Mesenchymal stem cell (in vitro differentiated cells and primary cell): ENCODE measurements around the gene PTPRD.

Experiments used
- DNase-seq: peaks from one replicate; pipeline ENCODE4 v3.0.0-alpha.2; 2013
- H2AFZ ChIP-seq: one replicate; pipeline ENCODE4 v1.6.1; 2013; ENCODE audit warnings: low read depth, mild to moderate bottlenecking, control low read depth, inconsistent platforms, low read length, moderate library complexity
- H2AK5ac ChIP-seq: 2 replicates; pipeline ENCODE4 v1.6.1; 2013; ENCODE audit warnings: low read length, moderate library complexity, mild to moderate bottlenecking, inconsistent platforms; ENCODE audit not compliant: severe bottlenecking
- H2BK120ac ChIP-seq: one replicate; pipeline ENCODE4 v1.6.1; 2013; ENCODE audit warnings: low read depth, mild to moderate bottlenecking, inconsistent platforms, low read length, moderate library complexity
- H2BK12ac ChIP-seq, 2 experiments: one replicate each; pipeline ENCODE4 v1.6.1; 2013; ENCODE audit warnings: inconsistent platforms in 2 of 2, low read length in 2 of 2, mild to moderate bottlenecking in 2 of 2, moderate library complexity in 2 of 2, control low read depth in 1 of 2
- H2BK15ac ChIP-seq: one replicate; pipeline ENCODE4 v1.6.1; 2013; ENCODE audit warnings: mild to moderate bottlenecking, low read depth, inconsistent platforms; ENCODE audit not compliant: poor library complexity, severe bottlenecking
- H2BK5ac ChIP-seq: 2 replicates; pipeline ENCODE4 v1.6.1; 2013; ENCODE audit warnings: low read depth, mild to moderate bottlenecking, low read length, control low read depth, inconsistent platforms; ENCODE audit not compliant: poor library complexity, severe bottlenecking
- H3K14ac ChIP-seq, 2 experiments: one replicate each; pipeline ENCODE4 v1.6.1; 2013; ENCODE audit warnings: inconsistent platforms in 2 of 2, low read length in 2 of 2, control low read depth in 1 of 2, mild to moderate bottlenecking in 1 of 2, moderate library complexity in 1 of 2
- H3K18ac ChIP-seq, 2 experiments: one replicate each; pipeline ENCODE4 v1.6.1; 2013; ENCODE audit warnings: inconsistent platforms in 2 of 2, low read length in 2 of 2, control low read depth in 1 of 2, low read depth in 1 of 2, mild to moderate bottlenecking in 1 of 2
- H3K23ac ChIP-seq, 2 experiments: one replicate each; pipeline ENCODE4 v1.6.1; 2013; ENCODE audit warnings: inconsistent platforms in 2 of 2, low read length in 2 of 2, mild to moderate bottlenecking in 2 of 2, moderate library complexity in 2 of 2, control low read depth in 1 of 2
- H3K27ac ChIP-seq: 2 replicates; pipeline ENCODE4 v1.5.1; 2013; ENCODE audit warnings: mild to moderate bottlenecking, moderate library complexity, low read length, control low read depth, inconsistent platforms; ENCODE audit not compliant: poor library complexity, severe bottlenecking
- H3K27me3 ChIP-seq, 2 experiments: 2 replicates each; pipeline versions ENCODE4 v1.6.1 to v1.7.0; 2013; ENCODE audit warnings: low read length in 2 of 2, mild to moderate bottlenecking in 2 of 2, moderate library complexity in 2 of 2, control low read depth in 1 of 2, inconsistent platforms in 1 of 2; ENCODE audit not compliant: control insufficient read depth in 1 of 2, insufficient read depth in 1 of 2
- H3K36me3 ChIP-seq, 2 experiments: 2 replicates each; pipeline versions ENCODE4 v1.6.1 to v1.7.0; 2013; ENCODE audit warnings: low read length in 2 of 2, control low read depth in 1 of 2, inconsistent platforms in 1 of 2, low read depth in 1 of 2, mild to moderate bottlenecking in 1 of 2; ENCODE audit not compliant: insufficient read depth in 2 of 2, control insufficient read depth in 1 of 2
- H3K4ac ChIP-seq, 2 experiments: one replicate each; pipeline ENCODE4 v1.6.1; 2013; ENCODE audit warnings: inconsistent platforms in 2 of 2, low read length in 2 of 2, mild to moderate bottlenecking in 2 of 2, moderate library complexity in 2 of 2, control low read depth in 1 of 2, low read depth in 1 of 2
- H3K4me1 ChIP-seq: 2 replicates; pipeline ENCODE4 v1.6.1; 2013; ENCODE audit warnings: low read depth, low read length, control low read depth; ENCODE audit not compliant: control insufficient read depth, insufficient read depth
- H3K4me2 ChIP-seq: 2 replicates; pipeline ENCODE4 v1.6.1; 2013; ENCODE audit warnings: low read length, mild to moderate bottlenecking, inconsistent platforms; ENCODE audit not compliant: poor library complexity, severe bottlenecking
- H3K4me3 ChIP-seq, 2 experiments: 2 replicates each; pipeline versions ENCODE4 v1.5.1 to v1.7.0; 2013; ENCODE audit warnings: low read length in 2 of 2, mild to moderate bottlenecking in 2 of 2, control low read depth in 1 of 2, low read depth in 1 of 2; ENCODE audit not compliant: insufficient read depth in 1 of 2
- H3K79me1 ChIP-seq: replicated peaks from 2 replicates; pipeline ENCODE4 v1.6.1; 2013; ENCODE audit warnings: mild to moderate bottlenecking, control low read depth, low read length, inconsistent platforms; ENCODE audit not compliant: poor library complexity, severe bottlenecking
- H3K9ac ChIP-seq: 2 replicates; pipeline ENCODE4 v1.7.0; 2013; ENCODE audit warnings: mild to moderate bottlenecking, low read length, moderate library complexity
- H3K9me3 ChIP-seq: 2 replicates; pipeline ENCODE4 v1.7.0; 2013; ENCODE audit warnings: mild to moderate bottlenecking, low read length; ENCODE audit not compliant: control insufficient read depth
- H4K8ac ChIP-seq: one replicate; pipeline ENCODE4 v1.6.1; 2013; ENCODE audit warnings: inconsistent platforms, mild to moderate bottlenecking, low read length, moderate library complexity
- H4K91ac ChIP-seq: one replicate; pipeline ENCODE4 v1.6.1; 2013; ENCODE audit warnings: mild to moderate bottlenecking, low read length, inconsistent platforms
- WGBS: methylation state at CpG from one replicate; pipeline ENCODE4 v1.1.7; 2013; ENCODE audit warnings: mixed read lengths; 5-methylcytosine and 5-hydroxymethylcytosine counted together

PTPRD gene

GRCh38 chr9:8783941-8784340, 1828.9 kb downstream of the PTPRD start:
- Histone ChIP-seq H3K4me3 (no peak overlapping the region), H3K4ac (no peak overlapping the region), H3K36me3 (no peaks in the 10 kb centered on the region), H3K27me3 (no peaks in the 10 kb centered on the region), H2BK15ac (no peak overlapping the region), H2BK120ac (no peak overlapping the region), H4K8ac (no peak overlapping the region), H4K91ac (no peak overlapping the region), H3K23ac (no peak overlapping the region), H2AFZ (no peak overlapping the region), H3K27ac (no peak overlapping the region), H2AK5ac (no peak overlapping the region), H2BK5ac (no peak overlapping the region), H3K79me1 (peaks cover 6% of the 10 kb centered on the region), H3K14ac (no peak overlapping the region), H3K18ac (no peak overlapping the region), H2BK12ac (no peak overlapping the region), H3K9ac (no peak overlapping the region), H3K4me2 (no peak overlapping the region), H3K9me3 (no peaks in the 10 kb centered on the region), H3K4me1 (no peaks in the 10 kb centered on the region)
- DNase-seq = no peak
- WGBS = 81% methylated on average over 6 of the region's 6 CpGs

DNA sequence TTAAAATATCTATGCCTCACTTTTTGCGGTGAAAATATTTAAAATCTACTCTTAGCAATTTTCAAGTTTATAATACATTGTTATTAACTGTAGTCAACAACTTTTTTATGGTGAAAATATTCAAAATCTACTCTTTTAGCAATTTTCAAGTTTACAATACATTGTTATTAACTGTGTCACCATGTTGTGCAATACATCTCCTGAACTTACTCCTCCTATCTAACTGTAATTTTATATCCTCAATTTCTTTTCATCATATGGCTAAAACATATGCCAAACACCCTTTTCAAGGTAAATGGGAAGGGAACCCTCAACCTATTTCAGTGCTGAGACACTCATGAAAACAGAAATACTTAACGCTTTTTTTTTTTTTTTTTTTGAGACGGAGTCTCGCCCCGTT, 1830.6 kb downstream of the PTPRD start:
- Histone ChIP-seq H3K4me2 (no peak overlapping the region), H4K8ac (no peak overlapping the region), H2BK12ac (no peak overlapping the region), H2BK120ac (no peak overlapping the region), H3K14ac (no peak overlapping the region), H3K23ac (no peak overlapping the region), H2BK5ac (no peak overlapping the region), H3K27ac (no peak overlapping the region), H4K91ac (no peak overlapping the region), H3K9ac (no peak overlapping the region), H3K4me3 (no peak overlapping the region), H2AFZ (no peak overlapping the region), H3K79me1 (peaks cover 8% of the 10 kb centered on the region), H3K9me3 (no peaks in the 10 kb centered on the region), H2BK15ac (no peak overlapping the region), H3K4ac (no peak overlapping the region), H3K18ac (no peak overlapping the region), H3K36me3 (no peaks in the 10 kb centered on the region), H3K27me3 (no peaks in the 10 kb centered on the region), H3K4me1 (no peaks in the 10 kb centered on the region), H2AK5ac (no peak overlapping the region)
- no peak for DNase-seq
- 100% methylated on average over 1 of the region's 5 CpGs for WGBS

GRCh38 chr9:8781458-8781857, 1831.3 kb downstream of the PTPRD start:
- no peaks in the 10 kb centered on the region for H3K27me3 ChIP-seq
- no peak overlapping the region for H3K4me2 ChIP-seq
- no peak for DNase-seq
- no peaks in the 10 kb centered on the region for H3K9me3 ChIP-seq
- no peak overlapping the region for H4K8ac ChIP-seq
- no peak overlapping the region for H3K4me3 ChIP-seq
- H2BK120ac ChIP-seq = no peak overlapping the region
- H2BK12ac ChIP-seq = no peak overlapping the region
- H3K4me1 ChIP-seq = peaks cover 1% of the 10 kb centered on the region
- no peak overlapping the region for H2BK5ac ChIP-seq
- H2AFZ ChIP-seq = no peak overlapping the region
- no peak overlapping the region for H3K23ac ChIP-seq
- H3K27ac ChIP-seq = no peak overlapping the region
- no CpG with 5 or more reads among the region's 1 CpG for WGBS
- no peak overlapping the region for H3K4ac ChIP-seq
- no peak overlapping the region for H2AK5ac ChIP-seq
- no peak overlapping the region for H3K14ac ChIP-seq
- H3K9ac ChIP-seq = no peak overlapping the region
- H3K18ac ChIP-seq = no peak overlapping the region
- peaks cover 9% of the 10 kb centered on the region for H3K79me1 ChIP-seq
- no peak overlapping the region for H4K91ac ChIP-seq
- no peak overlapping the region for H2BK15ac ChIP-seq
- no peaks in the 10 kb centered on the region for H3K36me3 ChIP-seq

DNA sequence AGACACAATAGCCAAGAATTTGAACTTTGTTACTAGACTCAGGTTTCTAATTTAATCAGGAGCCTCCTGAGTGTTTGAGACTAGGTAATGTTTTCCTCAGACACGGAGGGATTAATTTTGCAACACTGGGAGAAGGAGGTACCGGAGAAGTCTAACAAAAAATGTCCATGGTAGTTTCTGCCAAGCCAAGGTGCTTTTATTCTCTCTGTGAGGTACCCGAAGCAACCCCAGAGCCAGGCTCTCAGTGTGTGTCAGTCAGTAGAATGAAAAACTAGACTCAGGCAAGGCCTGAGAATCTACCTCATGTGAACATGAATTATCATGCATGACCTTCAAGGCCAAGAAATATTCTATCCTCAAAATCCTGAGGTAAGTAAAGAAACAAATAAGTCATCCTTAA, 1832.4 kb downstream of the PTPRD start:
- H3K27ac ChIP-seq = no peak overlapping the region
- no peak overlapping the region for H2BK120ac ChIP-seq
- H3K27me3 ChIP-seq = no peaks in the 10 kb centered on the region
- H4K8ac ChIP-seq = no peak overlapping the region
- peaks cover 10% of the 10 kb centered on the region for H3K79me1 ChIP-seq
- 92% methylated on average over 3 of the region's 3 CpGs for WGBS
- no peak for DNase-seq
- peaks cover 1% of the 10 kb centered on the region for H3K4me1 ChIP-seq
- no peak overlapping the region for H3K4me2 ChIP-seq
- H4K91ac ChIP-seq = no peak overlapping the region
- H3K9ac ChIP-seq = no peak overlapping the region
- H2BK5ac ChIP-seq = no peak overlapping the region
- no peaks in the 10 kb centered on the region for H3K36me3 ChIP-seq
- H3K4me3 ChIP-seq = no peak overlapping the region
- H2BK12ac ChIP-seq = no peak overlapping the region
- H3K18ac ChIP-seq = no peak overlapping the region
- no peak overlapping the region for H2BK15ac ChIP-seq
- H3K23ac ChIP-seq = no peak overlapping the region
- H3K9me3 ChIP-seq = no peaks in the 10 kb centered on the region
- H2AK5ac ChIP-seq = no peak overlapping the region
- no peak overlapping the region for H3K14ac ChIP-seq
- no peak overlapping the region for H2AFZ ChIP-seq
- no peak overlapping the region for H3K4ac ChIP-seq
